ENCODE data around the gene TPBGL. TPM values are rescaled to one million over a fixed set of nuclear protein-coding genes. Genes with fewer than 3 reads are reported as not detected.

TPBGL gene
- total and polyA plus RNA-seq, 2 of the 4 experiments (the other 2 are of a cell fraction) = not detected

DNA sequence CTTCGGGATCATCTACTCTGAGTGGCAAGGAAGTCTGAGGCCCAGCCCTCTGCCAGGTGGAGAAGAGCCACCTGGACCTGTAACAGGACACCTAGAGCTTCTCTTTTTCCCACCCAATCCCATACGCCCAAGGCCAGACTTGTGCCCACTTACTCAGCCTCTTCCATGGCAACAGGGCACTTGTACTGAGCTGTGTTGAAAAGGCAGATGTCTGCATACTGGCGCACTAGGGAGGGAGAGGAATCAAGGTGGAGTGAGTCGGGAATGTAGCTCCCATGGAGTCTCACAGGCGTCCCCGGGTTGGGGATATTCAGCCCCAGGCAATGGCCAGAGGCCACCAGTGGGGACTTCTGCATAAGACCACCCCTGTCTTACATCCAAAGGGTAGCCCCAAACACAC lies 36.1 kb downstream of the TPBGL start:
- no peaks in the 10 kb centered on the region for H3K9me1 ChIP-seq (ENCODE audit: insufficient read depth, low read length)
- H2AK5ac ChIP-seq (ENCODE audit: low read depth, low read length) = no peak overlapping the region
- peaks cover 2% of the 10 kb centered on the region for H3K4me1 ChIP-seq (ENCODE audit: control insufficient read depth, insufficient read depth, low read length)
- H3K27me3 ChIP-seq (ENCODE audit: control insufficient read depth, insufficient read depth, low read length) = no peaks in the 10 kb centered on the region; the same call in 1 of the 2 replicates
- H3K27ac ChIP-seq (ENCODE audit: insufficient read depth, low read length) = no peak overlapping the region
- no peak overlapping the region for H3K9ac ChIP-seq (ENCODE audit: low read depth, low read length)
- no peak overlapping the region for H2BK120ac ChIP-seq (ENCODE audit: low read depth, low read length)
- no TSS peak for BruUV-seq (replicated peaks)
- no peak overlapping the region for H4K91ac ChIP-seq (ENCODE audit: insufficient read depth, low read depth, low read length)
- H4K5ac ChIP-seq (ENCODE audit: low read depth, low read length) = no peak overlapping the region
- no peak overlapping the region for H4K8ac ChIP-seq (ENCODE audit: low read depth in 2 of 2, low read length in 2 of 2)
- peaks cover 3% of the 10 kb centered on the region; the same call in 1 of the 2 replicates for H4K20me1 ChIP-seq (ENCODE audit: insufficient read depth, low read length)
- in situ Hi-C loops (cut with MboI; ENCODE audit: low sequenced_read_pairs) = loop anchor here (5.0 to 25.0 kb wide), 2 partner anchors 106 to 261 kb away; partner anchors contain the start of gene GDPD5
- H2BK15ac ChIP-seq (ENCODE audit: low read depth, low read length) = no peak overlapping the region
- H3K56ac ChIP-seq (ENCODE audit: extremely low read depth, insufficient read depth, low read length) = no peak overlapping the region
- no peak overlapping the region for H2BK5ac ChIP-seq (ENCODE audit: low read depth, low read length, poor library complexity, severe bottlenecking)
- H3K4me2 ChIP-seq (ENCODE audit: low read depth, low read length) = no peak overlapping the region
- ChIA-PET CTCF (interaction anchor here (0.5 to 0.8 kb wide), 4 partner anchors 26 to 696 kb away, joined by 3 to 4 read pairs (median 3); no protein-coding TSS in a partner anchor), POLR2A (ENCODE audit: unreplicated experiment) (no interaction called here)
- intact Hi-C loops (cut with micrococcal nuclease) = no loop called here
- WGBS, 2 experiments (ENCODE audit: extremely low coverage in 2 of 2, insufficient read length in 1 of 2) = no CpG with 5 or more reads among the region's 6 CpGs
- no peaks in the 10 kb centered on the region for H3K79me1 ChIP-seq (ENCODE audit: low read depth in 1 of 2, low read length in 2 of 2)
- no peak for ATAC-seq (ENCODE audit: low read depth)
- no peak overlapping the region for H3K23ac ChIP-seq (ENCODE audit: low read depth, low read length)
- no peak for DNase-seq
- no peak overlapping the region for H3K4ac ChIP-seq (ENCODE audit: low read depth, low read length)
- no peaks in the 10 kb centered on the region for H3K9me3 ChIP-seq (ENCODE audit: control insufficient read depth, insufficient read depth, low read length)
- no peak overlapping the region for H3K18ac ChIP-seq (ENCODE audit: low read depth, low read length)
- no peak overlapping the region for H2AK9ac ChIP-seq (replicated peaks; ENCODE audit: low read depth, low read length, poor library complexity)
- dilution Hi-C loops (cut with HindIII; ENCODE audit: low sequenced_read_pairs, unreplicated experiment) = no loop called here
- no peak for TF ChIP-seq RAD21 (IDR thresholded peaks at IDR 0.05; ENCODE audit: low read length)
- no peak for TF ChIP-seq MAZ (IDR thresholded peaks at IDR 0.05; ENCODE audit: borderline replicate concordance, low read depth, low read length)
- no peak for TF ChIP-seq MAFK (IDR thresholded peaks at IDR 0.05; ENCODE audit: low read depth, low read length)
- TF ChIP-seq POLR2A (IDR thresholded peaks at IDR 0.05; ENCODE audit: low read depth, low read length) = no peak
- no peak for TF ChIP-seq ELK1 (IDR thresholded peaks at IDR 0.05; ENCODE audit: borderline replicate concordance, low read depth, low read length)
- no peak for TF ChIP-seq RCOR1 (IDR thresholded peaks at IDR 0.05; ENCODE audit: insufficient replicate concordance, low read length)
- no peak for TF ChIP-seq RFX5 (IDR thresholded peaks at IDR 0.05; ENCODE audit: low read depth, low read length)
- TF ChIP-seq FOS (IDR thresholded peaks at IDR 0.05; ENCODE audit: low read depth, low read length) = no peak
- no peak for TF ChIP-seq BHLHE40 (IDR thresholded peaks at IDR 0.05; ENCODE audit: low read depth, low read length)
- TF ChIP-seq, protein P1, sequence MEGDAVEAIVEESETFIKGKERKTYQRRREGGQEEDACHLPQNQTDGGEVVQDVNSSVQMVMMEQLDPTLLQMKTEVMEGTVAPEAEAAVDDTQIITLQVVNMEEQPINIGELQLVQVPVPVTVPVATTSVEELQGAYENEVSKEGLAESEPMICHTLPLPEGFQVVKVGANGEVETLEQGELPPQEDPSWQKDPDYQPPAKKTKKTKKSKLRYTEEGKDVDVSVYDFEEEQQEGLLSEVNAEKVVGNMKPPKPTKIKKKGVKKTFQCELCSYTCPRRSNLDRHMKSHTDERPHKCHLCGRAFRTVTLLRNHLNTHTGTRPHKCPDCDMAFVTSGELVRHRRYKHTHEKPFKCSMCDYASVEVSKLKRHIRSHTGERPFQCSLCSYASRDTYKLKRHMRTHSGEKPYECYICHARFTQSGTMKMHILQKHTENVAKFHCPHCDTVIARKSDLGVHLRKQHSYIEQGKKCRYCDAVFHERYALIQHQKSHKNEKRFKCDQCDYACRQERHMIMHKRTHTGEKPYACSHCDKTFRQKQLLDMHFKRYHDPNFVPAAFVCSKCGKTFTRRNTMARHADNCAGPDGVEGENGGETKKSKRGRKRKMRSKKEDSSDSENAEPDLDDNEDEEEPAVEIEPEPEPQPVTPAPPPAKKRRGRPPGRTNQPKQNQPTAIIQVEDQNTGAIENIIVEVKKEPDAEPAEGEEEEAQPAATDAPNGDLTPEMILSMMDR (conservative IDR thresholded peaks at IDR 0.05; ENCODE audit: low read depth, low read length) = no peak
- TF ChIP-seq MXI1 (IDR thresholded peaks at IDR 0.05; ENCODE audit: borderline replicate concordance, low read depth, low read length) = no peak
- TF ChIP-seq CEBPB (IDR thresholded peaks at IDR 0.05; ENCODE audit: low read depth, low read length) = no peak
- no peak for TF ChIP-seq USF2 (IDR thresholded peaks at IDR 0.05; ENCODE audit: low read depth, low read length)
- no peak for TF ChIP-seq SMC3 (IDR thresholded peaks at IDR 0.05; ENCODE audit: low read depth, low read length)
- TF ChIP-seq NFE2L2 (IDR thresholded peaks at IDR 0.05; ENCODE audit: low read depth, low read length) = no peak
- no peak for TF ChIP-seq CHD1 (IDR thresholded peaks at IDR 0.05; ENCODE audit: low read depth, low read length)
- no peak overlapping the region for H3K4me3 ChIP-seq (ENCODE audit: insufficient read depth, low read depth, low read length)
- H2BK20ac ChIP-seq (ENCODE audit: low read depth, low read length) = no peak overlapping the region
- no peak overlapping the region for H2AFZ ChIP-seq (replicated peaks; ENCODE audit: low read length, poor library complexity)
- peaks cover 29% of the 10 kb centered on the region; the same call in 1 of the 2 replicates for H3K36me3 ChIP-seq (ENCODE audit: control insufficient read depth, insufficient read depth, low read length)
- H3K14ac ChIP-seq (replicated peaks; ENCODE audit: low read depth, low read length) = no peak overlapping the region

Data from IMR-90 (cell line).